Umbilical cord (tissue), 2 donors: Measurements from ENCODE around the gene AP2S1. TPM values are rescaled to one million over a fixed set of nuclear protein-coding genes. Genes with fewer than 3 reads are reported as not detected.
"Not testable (repeated sequence)": the region's sequence is repeated elsewhere in the genome, so short reads cannot be mapped to it uniquely, and the experiment has no call there.

Experiments used
- DNase-seq: peaks from one replicate; pipeline ENCODE4 v3.0.0-alpha.2; 2015; ENCODE audit warnings: low spot score
- total RNA-seq: library from RNA; depleted of rRNA; stranded (reverse); fragments of >200 nt; gene quantifications from one replicate; pipeline ENCODE4 v1.2.3, GENCODE V29; 2014; ENCODE audit warnings: low replicate concordance; ENCODE audit not compliant: insufficient read depth

Gene AP2S1
- total RNA-seq, 1 donor from 2014 or later: 159 TPM

DNA sequence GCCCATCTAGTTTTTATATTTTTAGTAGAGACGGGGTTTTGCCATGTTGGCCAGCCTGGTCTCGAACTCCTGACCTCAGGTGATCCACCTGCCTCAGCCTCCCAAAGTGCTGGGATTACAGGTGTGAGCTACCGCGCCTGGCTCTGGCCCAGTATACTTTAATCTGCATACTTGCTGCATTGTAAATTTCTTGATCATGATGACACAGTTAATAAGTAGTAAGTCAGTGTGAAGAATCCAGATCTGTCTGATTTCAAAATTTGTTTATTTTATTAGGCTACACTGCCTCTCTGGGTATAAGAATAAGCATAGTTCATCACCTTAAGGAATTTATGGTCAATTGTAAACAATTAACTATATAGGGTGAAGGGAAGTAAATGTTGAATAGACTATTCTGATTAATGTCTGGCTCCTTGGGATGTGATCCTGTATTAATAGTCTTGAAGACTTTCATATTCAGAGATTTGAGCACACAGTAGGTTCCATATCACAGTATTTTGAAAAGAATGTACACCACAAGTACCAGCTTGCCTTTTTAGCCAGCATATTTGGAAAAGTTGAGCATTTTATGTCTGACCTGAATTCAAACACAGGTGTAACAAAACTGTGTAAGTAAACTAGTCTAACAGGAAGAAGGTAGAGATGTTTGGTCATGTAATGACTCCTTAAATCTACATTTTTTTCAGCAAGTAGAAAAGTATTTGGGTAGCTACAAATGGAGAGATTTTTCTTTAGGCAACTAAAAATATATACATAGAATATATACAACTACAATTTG, 17.6 kb upstream of the AP2S1 start:
- DNase-seq: no peak

DNA sequence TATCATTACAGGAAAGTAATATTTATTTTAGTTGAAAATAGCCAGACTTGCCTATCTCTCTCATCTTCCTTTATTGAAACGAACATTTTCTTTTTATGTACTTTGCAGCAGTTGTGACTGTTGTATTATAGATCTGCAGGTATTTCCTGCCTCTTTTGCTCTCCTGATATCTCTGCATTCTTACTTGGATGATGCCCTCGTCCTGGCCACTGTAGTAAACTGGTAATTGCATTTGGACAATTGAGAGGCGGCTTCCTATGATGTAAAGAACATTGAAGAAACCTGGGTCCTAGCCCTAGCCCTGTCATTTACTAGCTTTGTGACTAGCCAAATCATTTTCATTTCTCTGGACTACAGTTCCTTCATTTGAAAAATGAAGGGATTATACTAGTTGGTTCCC, 16.5 kb upstream of the AP2S1 start:
- DNase-seq: no peak

DNA sequence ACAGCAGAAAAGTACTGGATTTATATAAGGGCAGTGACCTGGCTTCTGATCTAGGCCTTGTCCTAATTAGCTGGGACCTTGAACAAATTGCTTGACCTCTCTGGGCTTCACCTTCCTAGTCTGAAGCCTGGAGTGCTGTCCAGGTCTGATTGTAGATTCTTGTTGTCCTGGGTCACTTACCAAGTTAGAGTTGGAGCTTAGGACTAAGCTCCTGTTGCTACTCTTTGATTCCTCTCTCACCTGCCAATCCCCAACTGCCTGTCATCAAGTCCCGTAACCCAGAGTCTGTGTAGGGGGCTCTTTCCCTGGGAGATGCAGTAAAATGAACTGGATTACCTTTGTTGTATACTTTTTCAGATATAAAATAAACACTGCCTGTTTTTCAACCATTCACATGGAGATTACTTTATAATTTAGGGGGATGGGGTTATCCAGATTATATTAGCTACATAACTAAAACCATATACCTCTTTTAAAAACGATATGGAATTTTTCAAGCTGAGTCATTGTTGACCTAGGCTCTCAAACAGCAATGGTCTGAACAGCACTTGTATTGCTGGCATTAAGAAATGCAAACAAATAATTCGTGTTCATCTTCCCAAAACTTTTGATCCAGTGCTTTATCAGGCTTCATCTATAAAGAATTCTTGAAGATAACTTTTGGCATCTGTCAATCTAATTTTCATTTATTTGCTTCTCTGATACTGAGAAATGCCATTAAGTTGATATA, 15.9 kb upstream of the AP2S1 start:
- DNase-seq: no peak

DNA sequence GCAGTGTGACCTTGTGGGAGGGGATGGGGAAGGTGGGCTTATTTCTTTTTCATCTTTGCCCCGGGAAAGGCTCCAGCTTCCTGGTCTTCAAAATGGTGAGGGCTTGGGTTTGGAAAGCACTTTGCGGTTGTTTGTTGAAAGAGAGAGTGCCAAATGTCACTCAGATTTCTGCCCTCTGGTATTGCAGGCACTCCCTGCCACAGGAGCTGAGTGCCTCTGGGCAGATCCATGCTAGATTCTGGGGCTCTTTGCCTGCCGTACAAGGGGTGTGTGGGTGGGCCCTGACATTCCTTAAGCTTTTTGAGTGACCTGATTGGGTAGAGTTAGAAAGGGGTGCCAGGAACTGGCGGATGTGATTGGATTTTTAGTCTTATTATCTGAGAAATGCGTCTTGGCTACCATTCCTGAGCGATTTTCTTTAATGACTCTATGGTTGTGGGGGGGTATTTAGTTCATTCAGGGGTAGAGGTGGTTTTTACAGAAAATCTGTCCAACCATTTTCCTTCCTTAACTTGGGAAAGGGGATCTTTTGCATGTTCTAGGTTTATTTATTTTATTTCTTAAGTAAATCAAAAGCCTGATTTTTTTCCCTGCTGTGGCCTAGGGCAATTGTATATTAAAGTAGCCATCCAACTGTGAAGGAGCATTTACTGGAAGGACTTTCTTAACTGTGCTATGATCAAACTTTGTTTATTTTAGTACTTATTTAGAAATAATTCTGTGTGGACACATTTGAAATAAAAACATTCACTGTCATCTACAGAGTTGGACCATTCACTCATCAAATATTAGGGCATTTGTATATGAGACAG, 13.4 kb upstream of the AP2S1 start:
- DNase-seq: peak; percentile 47

DNA sequence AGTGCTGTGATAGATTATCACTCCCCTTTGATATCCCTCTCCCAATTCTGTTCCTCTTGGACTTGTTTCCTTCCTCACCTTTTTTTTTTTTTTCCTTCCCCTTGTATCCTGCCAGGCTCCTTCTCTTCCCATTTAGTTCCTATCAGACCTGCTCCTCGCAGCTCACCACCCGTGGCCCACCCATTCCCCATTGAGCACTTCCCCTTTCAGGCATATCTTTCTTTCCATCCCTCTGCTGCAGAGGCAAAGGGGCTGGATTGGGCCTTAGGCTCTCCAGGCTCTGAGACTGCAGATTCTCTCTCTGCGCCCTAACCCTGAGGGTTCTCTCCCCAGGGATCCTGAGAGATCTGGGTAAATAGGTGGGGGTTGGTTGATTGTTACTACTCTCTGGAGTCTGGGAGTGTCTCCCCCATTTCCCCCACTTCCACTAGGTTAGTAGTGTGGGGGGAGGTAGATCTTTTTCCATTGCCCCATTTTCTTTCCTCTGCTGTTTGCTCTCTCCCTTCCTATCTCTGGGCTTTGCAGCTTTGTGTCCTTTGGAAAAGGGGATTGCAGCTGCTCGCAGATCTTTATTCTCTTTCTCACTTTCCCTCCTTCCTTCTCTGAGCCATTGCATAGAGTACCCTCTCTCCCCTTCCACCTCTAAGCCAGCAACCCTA, 12.5 kb upstream of the AP2S1 start:
- DNase-seq: no peak

DNA sequence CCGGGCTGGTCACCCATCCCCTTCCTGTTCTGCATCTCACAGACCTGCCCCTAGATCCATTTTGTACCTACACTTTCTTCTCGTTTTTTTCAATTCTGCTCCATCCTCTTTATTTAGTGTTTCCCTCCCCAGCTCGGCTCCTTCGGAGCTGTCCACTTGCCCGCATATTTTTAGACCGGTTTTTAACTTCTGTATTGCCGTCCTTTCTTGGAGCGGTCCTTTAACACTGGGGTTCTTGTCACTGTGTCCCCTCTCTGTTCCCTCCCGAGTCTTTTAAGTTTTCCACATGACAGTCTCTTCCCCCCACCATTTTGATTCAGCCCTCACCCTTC, 11.8 kb upstream of the AP2S1 start:
- no peak for DNase-seq

DNA sequence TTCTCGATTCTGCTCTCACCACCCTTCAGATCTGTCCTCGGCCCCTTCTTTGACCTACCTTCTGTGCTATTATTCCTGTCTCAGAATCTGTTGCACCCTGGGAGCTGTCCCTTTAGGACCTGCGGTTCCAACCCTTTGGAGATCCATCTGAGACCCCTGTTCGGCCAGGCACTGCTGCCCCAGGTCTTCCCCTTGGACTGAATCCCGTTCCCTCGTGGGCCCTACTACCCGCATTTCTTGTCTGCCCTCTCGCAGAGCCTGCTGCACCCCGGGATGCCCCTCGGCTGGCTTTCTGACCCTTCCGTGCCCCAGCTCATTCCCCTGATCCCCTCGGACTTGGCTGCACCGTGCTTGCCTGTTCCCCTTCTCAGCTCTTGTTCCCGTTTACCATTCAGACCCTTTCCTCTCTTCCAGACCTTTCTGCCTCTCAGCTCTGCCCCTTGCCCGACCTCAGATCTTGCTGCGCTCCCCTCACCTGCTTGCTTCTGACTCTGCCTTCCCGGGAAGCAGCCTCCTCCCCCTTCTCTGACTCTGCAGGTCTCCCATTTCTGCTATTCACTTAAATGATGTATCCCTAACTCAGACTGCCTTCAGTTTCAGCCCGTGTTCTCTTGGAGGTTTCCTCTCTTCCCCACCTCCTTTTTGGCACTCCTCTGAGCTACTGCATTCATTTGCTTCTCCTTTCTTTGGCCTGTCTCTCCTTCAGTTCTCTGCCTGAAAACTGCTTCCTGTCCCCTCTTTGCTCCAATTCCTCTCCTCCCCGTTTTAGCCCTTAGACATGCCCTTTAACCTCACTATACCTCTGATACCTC, 11.3 kb upstream of the AP2S1 start:
- DNase-seq: no peak

DNA sequence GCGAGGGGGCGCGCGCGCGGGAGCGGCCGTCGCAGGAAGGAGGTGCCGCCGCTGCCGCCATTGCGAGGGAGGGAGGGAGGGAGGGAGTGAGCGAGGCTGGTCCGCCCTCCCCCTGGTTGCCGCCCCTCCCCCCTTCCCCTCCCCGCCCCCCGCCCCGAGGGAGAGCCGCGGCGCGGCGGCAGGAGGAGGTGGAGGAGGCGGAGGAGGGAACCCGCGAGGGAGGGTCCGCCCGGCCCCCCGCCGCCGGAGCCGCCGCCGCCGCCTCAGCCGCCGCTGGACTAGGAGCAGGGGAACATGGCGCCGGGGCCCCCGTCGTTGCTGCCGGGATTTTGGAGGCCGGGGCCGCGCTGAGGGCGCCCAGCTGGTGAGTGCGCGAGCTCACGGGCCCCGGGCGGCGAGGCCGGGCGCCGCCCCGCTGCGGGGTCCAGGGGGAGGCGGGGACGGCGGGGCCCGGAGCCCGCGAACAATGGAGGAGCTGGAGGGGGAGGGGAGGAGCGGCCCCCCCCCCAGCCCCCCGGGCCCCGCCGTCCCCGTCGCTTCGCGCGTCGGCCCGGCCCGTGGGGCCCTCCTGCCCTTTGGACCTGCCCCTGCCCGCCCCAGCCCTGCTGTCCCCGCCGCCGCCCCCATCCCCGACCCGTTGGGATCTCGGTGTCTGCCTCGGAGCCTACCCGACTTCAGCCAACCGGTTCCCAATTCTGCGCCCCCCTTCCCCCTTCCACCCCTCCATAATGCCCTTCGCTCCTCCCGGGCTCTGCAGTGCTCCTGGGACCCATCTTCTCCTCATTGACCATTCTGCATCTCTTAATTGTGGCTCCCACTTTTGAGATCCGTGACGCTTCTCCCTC, 10.4 kb upstream of the AP2S1 start, which contains the start of gene ARHGAP35:
TSS of gene ARHGAP35 (plus strand) at position 152 of the 845 bp plus-strand sequence. CDS start 57,679 bp downstream, outside the sequence.
- no peak for DNase-seq

DNA sequence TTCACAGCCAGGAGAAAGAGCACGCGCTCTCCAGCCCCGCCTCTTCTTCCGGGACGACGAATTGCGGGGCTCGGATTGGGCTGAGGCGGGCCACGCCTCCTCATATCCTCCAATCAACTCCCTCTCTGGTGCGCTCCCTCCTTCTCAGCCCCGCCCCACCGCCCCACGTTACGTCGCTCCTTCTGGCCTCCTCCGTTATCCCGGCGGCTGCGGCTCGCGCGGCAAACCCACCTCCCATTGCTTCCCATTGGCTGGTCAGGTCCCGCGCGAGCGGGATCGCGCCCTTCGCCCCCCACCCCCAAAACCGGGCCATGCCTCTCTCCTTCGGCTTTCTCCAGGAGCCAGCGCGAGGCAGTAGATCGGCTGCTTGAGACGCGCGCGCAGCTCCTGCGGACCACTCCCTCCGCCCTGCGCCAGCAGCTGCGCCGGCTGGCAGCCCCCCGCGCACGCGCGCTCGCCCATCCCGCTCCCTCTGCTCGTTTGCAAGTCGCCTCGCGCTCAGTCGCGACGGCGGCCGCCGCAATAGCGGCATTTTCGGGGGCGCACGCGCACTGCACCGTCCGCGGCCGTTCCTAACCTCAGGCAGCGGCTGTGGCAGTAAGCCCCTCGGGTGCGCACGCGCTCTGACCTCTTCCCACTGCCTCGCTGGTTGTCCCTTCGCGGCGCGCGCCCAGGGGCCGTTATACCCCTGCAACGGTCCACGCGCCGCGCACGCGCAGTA, 9.6 kb upstream of the AP2S1 start:
- peak; percentile 99 for DNase-seq

DNA sequence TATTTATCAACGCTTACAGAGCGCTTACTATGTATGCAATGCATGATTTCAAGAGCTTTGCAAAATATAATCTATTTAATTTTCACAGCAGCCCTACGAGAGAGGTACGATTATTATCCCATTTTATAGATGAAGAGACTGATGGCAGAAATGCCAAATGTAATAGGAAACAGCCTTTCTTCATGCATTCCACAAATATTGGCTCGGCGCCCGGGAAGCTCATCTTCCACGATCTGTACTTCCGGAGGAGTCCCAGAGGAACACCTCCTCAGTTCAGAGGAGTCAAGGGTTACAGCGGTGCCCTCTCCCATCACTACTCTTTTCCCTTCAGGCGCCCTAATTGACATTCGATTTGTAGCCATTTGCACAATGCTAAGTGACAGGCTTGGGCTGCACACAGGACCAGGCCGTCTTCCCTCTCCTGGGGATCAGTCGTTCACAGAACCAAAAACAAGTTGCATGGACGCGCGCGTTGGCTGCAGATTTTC, 9.0 kb upstream of the AP2S1 start:
- DNase-seq: no peak

DNA sequence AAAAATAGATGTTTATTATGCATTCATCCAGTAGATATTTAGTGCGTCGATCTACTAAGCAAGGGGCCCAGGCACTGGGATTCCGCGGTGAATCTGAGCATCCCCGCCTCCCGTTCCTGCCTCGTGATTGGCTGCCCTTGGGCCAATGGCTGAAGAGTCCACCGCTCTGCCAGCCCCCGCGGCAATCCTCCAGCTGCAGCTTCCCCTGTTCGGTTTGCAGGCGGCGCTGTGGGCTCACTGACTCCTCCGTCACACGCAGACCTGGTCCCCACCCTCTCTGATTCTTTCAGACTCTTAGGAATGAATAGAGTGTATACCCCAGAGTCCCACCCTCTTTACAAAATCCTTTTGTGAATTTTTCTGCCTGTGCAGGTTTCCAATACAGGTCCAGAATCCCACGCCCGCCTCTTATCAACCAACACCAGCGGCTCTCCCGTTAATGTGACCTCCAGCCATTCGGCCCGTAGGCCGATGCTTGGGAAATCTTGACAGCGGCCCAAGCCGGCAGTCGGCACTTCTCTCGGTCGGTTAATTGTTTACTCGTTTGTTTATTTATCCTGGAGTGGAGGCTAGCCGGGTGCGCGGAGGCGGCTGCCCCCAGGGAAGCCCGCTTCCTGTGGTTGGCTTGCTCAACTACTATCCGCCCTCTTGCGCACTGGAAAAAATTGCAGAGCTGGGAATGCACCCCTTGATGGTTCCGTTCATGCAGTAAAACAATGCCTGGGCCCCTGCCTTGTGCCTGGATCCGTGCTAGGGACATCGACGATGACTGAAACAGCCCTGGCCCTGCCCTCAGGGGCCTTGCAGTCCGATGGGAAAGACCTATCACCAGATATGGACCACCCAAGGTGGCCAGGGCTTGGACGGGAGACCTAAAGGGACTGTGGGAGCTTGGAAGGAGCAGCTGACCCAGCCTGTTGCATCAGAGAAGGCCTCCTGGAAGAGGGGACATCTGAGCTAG, 5.7 kb upstream of the AP2S1 start:
- peak; percentile 98 for DNase-seq

DNA sequence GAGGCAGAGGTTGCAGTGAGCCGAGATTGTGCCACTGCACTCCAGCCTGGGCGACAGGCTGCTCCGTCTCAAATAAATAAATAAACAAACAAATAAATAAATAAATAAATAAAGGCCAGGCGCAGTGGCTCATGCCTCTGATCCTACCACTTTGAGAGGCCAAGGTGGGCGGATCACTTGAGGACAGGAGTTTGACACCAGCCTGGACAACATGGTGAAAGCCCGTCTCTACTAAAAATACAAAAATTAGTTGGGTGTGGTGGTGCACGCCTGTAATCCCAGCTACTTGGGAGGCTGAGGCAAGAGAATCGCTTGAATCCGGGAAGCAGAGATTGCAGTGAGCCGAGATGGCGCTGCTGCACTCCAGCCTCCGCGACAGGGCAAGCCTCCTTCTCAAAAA, 4.1 kb upstream of the AP2S1 start:
- DNase-seq: not testable (repeated sequence)

DNA sequence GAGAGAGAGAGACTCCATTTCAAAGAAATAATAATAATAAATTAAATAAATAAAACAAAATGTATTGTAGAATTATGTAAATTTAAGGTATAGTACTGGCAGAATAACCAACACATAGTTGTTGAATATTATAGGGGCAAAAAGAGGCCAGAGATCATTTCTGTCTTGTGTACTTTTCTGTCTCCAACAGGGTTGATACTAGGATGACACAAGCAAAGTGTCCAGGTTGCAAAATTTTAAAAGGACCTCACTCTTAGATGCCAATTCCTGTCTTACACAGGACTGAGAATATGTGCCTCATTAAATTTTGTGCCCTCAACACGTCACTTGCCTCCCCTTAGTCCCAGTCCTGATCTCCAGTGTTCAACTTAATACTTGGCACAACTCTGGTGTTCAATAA, 2.2 kb upstream of the AP2S1 start:
- no peak for DNase-seq

DNA sequence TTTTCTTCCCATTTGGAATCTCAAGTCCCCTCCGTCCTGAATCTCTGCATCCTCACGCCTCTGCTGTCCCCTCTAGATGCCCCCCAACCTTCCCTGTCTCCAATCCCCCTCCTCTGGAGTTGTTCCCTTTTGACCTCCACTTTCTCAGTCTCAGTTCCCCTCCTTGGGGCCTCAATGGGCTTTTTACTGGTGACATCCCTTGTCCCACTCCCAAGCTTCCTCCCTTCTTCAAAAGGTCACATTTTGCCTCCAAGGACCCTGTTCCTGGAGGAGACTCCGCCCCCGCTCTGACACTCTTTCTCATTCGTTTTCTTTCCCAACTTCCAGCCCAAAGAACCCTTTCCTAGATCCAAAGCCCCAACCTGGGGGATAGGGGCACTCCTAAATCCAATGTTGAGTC, 1.0 kb downstream of the AP2S1 start:
- DNase-seq: no peak

DNA sequence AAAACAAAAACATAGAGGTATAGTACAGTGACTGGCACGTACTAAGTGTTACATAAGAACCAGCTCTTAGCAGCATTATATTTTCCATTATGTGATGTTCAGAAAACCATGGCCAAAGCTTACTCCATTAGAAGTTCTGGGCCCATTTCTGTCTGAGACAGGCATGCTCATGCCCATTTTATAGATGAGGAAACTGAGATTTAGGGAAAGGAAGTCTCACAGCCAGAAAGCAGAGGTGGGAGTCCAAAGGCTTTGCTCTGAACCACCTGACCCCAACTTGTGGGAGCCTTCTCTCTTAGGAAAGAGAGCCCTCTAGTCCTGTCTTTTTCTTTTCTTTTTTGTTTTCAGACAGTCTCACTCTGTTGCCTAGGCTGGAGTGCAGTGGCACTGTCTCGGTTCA, 2.3 kb downstream of the AP2S1 start:
- DNase-seq: no peak

DNA sequence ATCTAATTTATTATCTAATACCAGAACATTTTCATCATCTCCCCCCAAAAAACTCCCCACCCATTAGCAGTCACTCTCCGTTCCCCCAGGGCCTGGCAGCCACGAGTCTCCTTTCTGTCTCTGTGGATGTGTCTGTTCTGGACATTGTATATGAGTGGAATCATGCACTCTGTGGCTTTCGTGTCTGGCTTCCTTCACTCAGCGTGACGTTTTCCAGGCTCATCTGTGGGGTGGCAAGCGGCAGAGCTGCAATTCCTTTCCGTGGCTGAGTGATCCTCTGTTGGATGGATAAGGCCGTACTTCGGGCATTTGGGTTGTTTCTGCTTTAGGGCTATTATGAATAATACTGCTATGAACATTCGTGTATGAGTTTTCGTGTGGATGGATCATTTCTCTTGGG, 3.1 kb downstream of the AP2S1 start:
- DNase-seq: peak; percentile 91

DNA sequence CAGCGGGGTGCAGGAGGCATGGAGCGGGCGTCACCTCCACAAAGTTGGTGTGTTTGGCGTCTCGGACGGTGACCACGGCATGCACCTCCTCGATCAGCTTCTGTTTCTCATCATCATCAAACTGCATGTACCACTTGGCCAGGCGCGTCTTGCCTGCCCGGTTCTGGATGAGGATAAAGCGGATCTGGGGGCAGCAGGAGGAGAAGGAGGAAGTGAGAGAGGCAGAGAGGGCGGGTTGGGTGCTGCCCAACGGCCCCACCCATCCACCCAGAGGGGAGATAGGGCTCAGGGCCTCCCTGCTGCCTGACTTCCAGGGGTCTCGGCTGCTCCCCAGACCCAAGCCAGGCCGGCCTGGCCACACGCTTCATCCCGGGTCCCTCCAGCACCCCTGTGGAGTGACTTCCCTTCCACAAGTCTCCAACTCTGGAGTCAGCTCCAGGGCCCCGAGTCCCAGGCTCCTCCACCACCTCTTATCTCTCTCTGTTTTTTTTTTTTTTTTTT, 4.6 kb downstream of the AP2S1 start:
- DNase-seq: no peak

DNA sequence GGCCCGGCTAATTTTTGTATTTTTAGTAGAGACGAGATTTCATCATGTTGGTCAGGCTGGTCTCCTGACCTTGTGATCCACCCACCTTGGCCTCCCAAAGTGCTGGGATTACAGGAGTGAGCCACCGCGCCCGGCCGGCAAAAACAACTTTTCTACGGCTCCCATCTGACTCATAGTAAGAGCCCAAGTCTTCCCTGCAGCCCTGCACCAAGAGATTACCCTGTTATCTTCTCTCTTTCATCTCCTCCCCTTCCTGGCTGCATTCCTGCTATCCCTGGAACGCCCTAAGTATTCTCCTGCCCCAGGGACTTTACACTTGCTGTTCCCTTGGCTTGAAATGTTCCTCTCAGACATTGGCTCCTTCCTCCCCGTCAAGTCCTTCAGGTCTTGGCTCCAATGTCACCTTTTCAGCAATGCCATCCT, 6.6 kb downstream of the AP2S1 start:
- no peak for DNase-seq
